Ovary (tissue), 9 donors: ENCODE results near the gene ELFN1. TPM values are rescaled to one million over a fixed set of nuclear protein-coding genes. Genes with fewer than 3 reads are reported as not detected.

Source experiments
- DNase-seq, 5 donors: peaks; one replicate each; pipeline ENCODE4 v3.0.0-alpha.2; 2019 to 2020
- H3K27ac ChIP-seq, 2 donors: fragments of 200-600 bp; one replicate each; pipeline versions ENCODE4 v1.5.1 to v1.8.0; 2019 to 2022
- H3K27me3 ChIP-seq: fragments of 200-600 bp; one replicate; pipeline ENCODE4 v1.8.0; 2022
- H3K36me3 ChIP-seq: fragments of 200-600 bp; sonication (generic); one replicate; pipeline ENCODE4 v1.5.1; 2019
- H3K4me1 ChIP-seq: one replicate; pipeline ENCODE4 v1.8.1; 2013; ENCODE audit warnings: mild to moderate bottlenecking, moderate library complexity; ENCODE audit not compliant: insufficient read depth
- H3K4me3 ChIP-seq: fragments of 200-600 bp; sonication (generic); one replicate; pipeline ENCODE4 v1.5.1; 2017
- H3K9me3 ChIP-seq, 2 donors: fragments of 200-600 bp in 1 of 2; sonication (generic) in 1 of 2; one replicate each; pipeline versions ENCODE4 v1.5.1 to v1.8.1; 2013 to 2019; ENCODE audit warnings: mild to moderate bottlenecking in 1 of 2, moderate library complexity in 1 of 2
- EP300 ChIP-seq: sonication (generic); formaldehyde crosslinking; IDR thresholded peaks from one replicate; pipeline ENCODE4 v1.6.1; 2017; ENCODE audit warnings: antibody characterized with exemption
- POLR2A ChIP-seq: fragments of 450-650 bp; IDR thresholded peaks from one replicate; pipeline ENCODE4 v1.6.1; 2017; ENCODE audit warnings: antibody characterized with exemption, mild to moderate bottlenecking, moderate library complexity
- WGBS, 3 donors: extraction: QIAGEN DNeasy Blood & Tissue Kit in 1 of 3; methylation state at CpG; one replicate each; pipeline versions ENCODE4 v1.1.5 to v1.1.7; 2013 to 2017; 5-methylcytosine and 5-hydroxymethylcytosine counted together
- intact Hi-C, 4 donors: fragments of 100-400 bp; cut with DNase I; formaldehyde crosslinking; loops; one replicate each; pipeline versions ENCODE4 v1.11.0 to v1.15.1; 2022 to 2023
- polyA plus RNA-seq, 2 donors: library from polyadenylated mRNA; stranded (reverse); fragments of 200-250 nt in 1 of 2; fragments of 350-450 nt in 1 of 2; fragmentation: Illumina TruSeq in 1 of 2; extraction: RNeasy Lipid Tissue Mini Kit (QIAGEN cat#74804) in 1 of 2; gene quantifications; one replicate each; pipeline ENCODE4 v1.2.3, GENCODE V29; 2013 to 2014
- total RNA-seq, 7 donors: library from RNA; depleted of rRNA in 2 of 7; stranded (reverse); fragments of >200 nt in 2 of 7; fragmentation: NEBNext Ultra II Directional in 3 of 7; extraction: Animal tissue kit (Norgen Biotek cat#: 25700) in 3 of 7; gene quantifications; one replicate each; pipeline versions ENCODE4 v1.1.0 to v1.2.4, GENCODE V29; 2016 to 2023
- TF ChIP-seq, protein P1 (sequence below), 3 donors: fragments of 450-650 bp in 2 of 3; fragments of 200-600 bp in 1 of 3; IDR thresholded peaks; one replicate each; pipeline versions ENCODE4 v1.5.1 to v1.8.0; 2016 to 2022; ENCODE audit warnings: antibody characterized with exemption in 3 of 3, mild to moderate bottlenecking in 1 of 3
- donor health status: DM: no; HTN: no; CAD: no; lungs with moderate emphysema.
- donor health status: DM: no; HTN: no; CAD: no.
- donor health status: Bipolar disorder and iron deficiency.
- donor health status: DM: yes; HTN: yes; CAD: no.
- donor health status: DM: no; HTN: no; CAD: no.
- donor health status: DM: yes; HTN: yes; CAD: no.

ELFN1 gene
- total and polyA plus RNA-seq, 9 donors: 0.05 to 1.5 (median 0.60) TPM

DNA sequence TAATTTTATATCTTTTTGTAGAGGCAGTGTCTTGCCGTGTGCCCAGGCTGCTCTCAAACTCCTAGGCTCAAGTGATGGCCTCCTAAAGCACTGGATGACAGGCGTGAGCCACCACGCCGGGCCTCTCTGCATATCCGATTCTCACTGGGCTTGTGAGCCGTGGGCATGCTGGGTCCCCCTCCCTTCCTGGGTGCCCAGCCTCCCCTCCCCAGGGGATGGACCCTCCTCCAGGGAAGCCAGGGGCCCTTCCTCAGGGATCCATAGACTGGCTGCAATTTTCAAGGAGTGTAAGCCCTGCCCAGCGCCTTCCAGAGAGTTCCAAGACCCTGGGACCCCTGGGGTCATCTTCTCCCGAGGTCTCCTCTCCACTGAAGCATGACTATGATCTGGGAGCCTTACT lies 23.7 kb upstream of the ELFN1 start:
- Histone ChIP-seq H3K27ac (no peak overlapping the region), H3K27me3 (no peaks in the 10 kb centered on the region), H3K36me3 (no peaks in the 10 kb centered on the region), H3K4me1 (no peaks in the 10 kb centered on the region), H3K4me3 (no peak overlapping the region), H3K9me3 (no peaks in the 10 kb centered on the region)
- TF ChIP-seq, protein P1, sequence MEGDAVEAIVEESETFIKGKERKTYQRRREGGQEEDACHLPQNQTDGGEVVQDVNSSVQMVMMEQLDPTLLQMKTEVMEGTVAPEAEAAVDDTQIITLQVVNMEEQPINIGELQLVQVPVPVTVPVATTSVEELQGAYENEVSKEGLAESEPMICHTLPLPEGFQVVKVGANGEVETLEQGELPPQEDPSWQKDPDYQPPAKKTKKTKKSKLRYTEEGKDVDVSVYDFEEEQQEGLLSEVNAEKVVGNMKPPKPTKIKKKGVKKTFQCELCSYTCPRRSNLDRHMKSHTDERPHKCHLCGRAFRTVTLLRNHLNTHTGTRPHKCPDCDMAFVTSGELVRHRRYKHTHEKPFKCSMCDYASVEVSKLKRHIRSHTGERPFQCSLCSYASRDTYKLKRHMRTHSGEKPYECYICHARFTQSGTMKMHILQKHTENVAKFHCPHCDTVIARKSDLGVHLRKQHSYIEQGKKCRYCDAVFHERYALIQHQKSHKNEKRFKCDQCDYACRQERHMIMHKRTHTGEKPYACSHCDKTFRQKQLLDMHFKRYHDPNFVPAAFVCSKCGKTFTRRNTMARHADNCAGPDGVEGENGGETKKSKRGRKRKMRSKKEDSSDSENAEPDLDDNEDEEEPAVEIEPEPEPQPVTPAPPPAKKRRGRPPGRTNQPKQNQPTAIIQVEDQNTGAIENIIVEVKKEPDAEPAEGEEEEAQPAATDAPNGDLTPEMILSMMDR (IDR thresholded peaks at IDR 0.05): no peak
- TF ChIP-seq POLR2A (no peak), EP300 (no peak)
- no peak for DNase-seq
- intact Hi-C loops: no loop called here
- WGBS, 3 donors: 63 to 81% (median 75%) methylated on average over 8 of the region's 8 CpGs

DNA sequence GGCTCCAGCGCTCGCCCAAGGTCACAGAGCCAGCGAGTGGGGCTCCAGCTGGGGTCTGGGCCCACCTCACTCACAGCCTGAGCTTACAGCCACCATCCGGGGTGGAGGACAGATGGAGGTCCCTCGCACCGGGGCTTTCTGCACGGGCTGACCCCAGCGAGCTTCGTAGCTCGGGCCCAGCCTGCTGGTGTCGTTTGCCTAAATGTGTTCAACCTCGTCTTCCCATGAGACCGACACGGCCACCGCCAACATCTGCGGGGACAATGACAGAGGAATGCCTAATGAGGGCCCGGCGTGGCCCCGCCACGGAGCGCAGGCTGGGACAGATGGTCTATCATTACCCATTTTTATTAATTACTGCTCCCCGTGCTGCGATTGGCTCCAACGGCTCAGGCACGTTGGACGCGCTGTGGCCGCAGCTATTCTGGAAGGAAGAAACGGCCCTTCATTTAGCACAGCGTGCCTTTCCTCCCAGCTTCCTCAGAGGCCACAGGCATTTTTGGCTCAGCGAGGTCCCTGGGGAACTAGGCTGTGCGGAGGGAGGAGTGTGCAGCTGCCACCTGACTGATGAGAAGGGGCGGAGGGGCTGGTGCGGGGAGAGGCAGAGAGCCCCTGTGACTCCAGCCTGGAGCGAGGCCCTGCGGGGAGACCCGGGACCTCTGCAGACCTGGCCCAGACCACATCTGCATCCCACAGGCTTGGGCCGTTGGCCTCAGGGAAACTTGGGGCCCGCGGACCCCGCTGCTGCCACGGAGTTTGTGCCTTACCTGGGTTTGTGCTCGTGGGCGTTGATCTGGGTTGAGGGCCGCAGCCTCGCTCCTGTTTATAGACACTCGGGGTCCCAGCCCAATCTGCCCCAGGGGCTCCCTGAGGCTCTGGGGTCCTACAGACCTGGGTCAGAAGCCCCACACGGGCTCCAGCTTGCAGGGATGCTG lies 22.9 kb upstream of the ELFN1 start:
- Histone ChIP-seq H3K36me3 (no peaks in the 10 kb centered on the region), H3K4me3 (no peak overlapping the region), H3K9me3 (no peaks in the 10 kb centered on the region), H3K27me3 (no peaks in the 10 kb centered on the region), H3K4me1 (no peaks in the 10 kb centered on the region), H3K27ac (no peak overlapping the region)
- TF ChIP-seq POLR2A: no peak
- TF ChIP-seq EP300: no peak
- TF ChIP-seq, protein P1 (IDR thresholded peaks at IDR 0.05): no peak
- intact Hi-C loops: no loop called here
- no peak for DNase-seq
- 64 to 81% (median 71%) methylated on average over 43 to 48 of the region's 48 CpGs for WGBS, 3 donors

DNA sequence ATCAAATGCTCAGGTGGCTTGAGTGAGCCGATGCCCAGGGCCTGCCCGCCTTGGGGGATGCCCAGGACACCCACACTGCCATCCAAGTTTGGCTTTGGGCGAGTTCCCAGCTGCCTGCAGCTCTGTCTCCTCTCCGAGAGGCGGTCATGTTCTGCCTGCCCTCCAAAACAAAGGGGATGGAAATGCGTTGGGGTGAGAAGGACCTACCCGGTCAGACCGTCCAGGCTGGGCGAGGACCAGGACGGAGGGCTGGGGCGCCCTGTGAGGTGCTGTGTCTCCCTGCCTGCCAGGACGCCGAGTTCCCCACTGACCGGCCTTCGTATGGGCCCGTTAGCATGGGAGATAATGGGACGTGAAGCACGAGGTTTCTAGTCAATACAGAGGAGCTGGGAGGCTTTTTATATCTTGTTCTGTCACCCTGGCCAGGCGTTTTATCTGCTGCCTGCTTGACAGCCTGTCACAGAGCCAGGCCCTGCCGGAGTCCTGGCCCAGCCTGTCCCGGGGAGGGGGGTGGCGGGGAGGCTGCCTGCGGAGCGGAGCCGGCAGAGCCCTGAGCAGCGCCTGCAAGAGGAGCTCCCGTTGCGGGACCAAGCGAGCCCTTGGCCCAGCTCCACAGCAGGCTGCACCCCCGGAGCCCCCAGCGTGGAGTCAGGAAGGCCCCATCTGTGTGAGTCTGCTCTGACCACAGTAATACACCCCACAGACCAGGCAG lies 22.0 kb upstream of the ELFN1 start:
- intact Hi-C loops: no loop called here

DNA sequence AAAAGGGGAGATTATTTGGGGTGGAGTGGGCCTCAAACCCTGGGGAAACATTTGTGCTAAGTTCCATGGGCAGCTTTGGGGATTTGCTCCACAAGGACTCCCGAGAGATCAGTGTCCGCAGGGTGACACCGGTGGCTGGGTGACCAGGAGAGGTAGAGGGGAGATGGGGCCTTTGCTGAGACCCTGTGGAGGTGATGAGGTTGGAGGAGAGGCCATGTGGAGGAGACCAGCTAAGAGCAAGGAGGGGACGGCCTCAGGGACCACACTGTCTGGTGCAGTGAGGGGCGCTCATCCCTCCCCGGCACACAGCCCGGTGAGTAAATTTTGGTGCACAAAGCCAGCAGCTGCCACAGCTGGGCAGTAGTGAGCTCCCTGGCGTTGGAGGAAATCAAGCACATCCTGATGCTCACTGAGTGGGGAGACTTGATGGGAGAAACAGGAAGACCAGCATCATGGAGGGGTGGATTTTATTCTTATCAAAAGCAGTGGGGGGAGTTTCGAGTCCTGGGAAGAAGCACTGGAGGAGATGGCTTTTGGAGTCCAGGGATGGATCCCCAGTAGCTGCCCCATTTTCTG lies 20.2 kb upstream of the ELFN1 start:
- Histone ChIP-seq H3K27ac (no peak overlapping the region), H3K4me1 (no peaks in the 10 kb centered on the region), H3K4me3 (no peak overlapping the region), H3K36me3 (no peaks in the 10 kb centered on the region), H3K9me3 (no peaks in the 10 kb centered on the region), H3K27me3 (no peaks in the 10 kb centered on the region)
- DNase-seq: peak in 1 of 5 donors; percentile 7
- intact Hi-C loops: no loop called here
- TF ChIP-seq, protein P1 (IDR thresholded peaks at IDR 0.05): no peak
- TF ChIP-seq POLR2A (no peak), EP300 (no peak)
- 90 to 92% (median 91%) methylated on average over 9 of the region's 9 CpGs for WGBS, 3 donors

More for the DNA sequence above, 22.0 kb upstream of the ELFN1 start:
- Histone ChIP-seq H3K9me3 (no peaks in the 10 kb centered on the region), H3K4me1 (no peaks in the 10 kb centered on the region), H3K27ac (no peak overlapping the region), H3K36me3 (no peaks in the 10 kb centered on the region), H3K4me3 (no peak overlapping the region), H3K27me3 (no peaks in the 10 kb centered on the region)
- WGBS, 3 donors: 18 to 22% (median 21%) methylated on average over 30 to 31 of the region's 31 CpGs
- DNase-seq: no peak
- TF ChIP-seq EP300 (no peak), POLR2A (no peak)
- TF ChIP-seq, protein P1 (IDR thresholded peaks at IDR 0.05): no peak
